ENCODE data around the gene PAF1.

PAF1 gene

DNA sequence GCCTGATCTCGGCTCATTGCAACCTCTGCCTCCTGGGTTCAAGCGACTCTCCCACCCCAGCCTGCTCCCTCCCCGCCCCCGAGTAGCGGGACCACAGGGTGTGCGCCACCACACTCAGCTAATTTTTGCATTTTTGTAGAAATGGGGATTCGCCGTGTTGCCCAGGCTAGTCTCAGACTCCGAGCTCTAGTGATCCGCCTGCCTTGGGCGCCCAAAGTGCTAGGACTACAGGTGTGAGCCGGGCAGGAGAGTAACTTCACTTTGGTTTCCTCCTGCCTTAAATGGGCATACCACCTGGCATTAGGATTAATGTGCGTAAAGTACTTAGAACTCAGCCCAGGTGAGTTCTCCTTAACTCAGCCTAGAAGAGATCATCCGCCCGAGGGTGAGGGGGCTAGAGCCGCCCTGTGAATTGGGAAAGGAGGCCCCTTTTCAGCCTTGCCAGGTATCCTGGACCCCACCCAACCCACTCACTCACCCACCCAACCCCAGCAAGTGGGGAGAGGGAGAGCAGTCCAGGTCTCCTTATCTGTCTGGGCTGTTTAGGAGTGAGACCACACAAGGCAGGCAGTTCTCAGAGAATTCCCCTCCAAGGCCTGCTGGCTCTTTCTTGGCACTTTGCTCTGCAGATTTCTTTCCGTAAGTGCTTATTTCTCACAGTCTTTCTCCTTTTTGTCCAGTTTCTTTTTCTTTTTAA, 14.5 kb upstream of the PAF1 start:
- DNase-seq (ENCODE audit: low spot score): peak; percentile 37

DNA sequence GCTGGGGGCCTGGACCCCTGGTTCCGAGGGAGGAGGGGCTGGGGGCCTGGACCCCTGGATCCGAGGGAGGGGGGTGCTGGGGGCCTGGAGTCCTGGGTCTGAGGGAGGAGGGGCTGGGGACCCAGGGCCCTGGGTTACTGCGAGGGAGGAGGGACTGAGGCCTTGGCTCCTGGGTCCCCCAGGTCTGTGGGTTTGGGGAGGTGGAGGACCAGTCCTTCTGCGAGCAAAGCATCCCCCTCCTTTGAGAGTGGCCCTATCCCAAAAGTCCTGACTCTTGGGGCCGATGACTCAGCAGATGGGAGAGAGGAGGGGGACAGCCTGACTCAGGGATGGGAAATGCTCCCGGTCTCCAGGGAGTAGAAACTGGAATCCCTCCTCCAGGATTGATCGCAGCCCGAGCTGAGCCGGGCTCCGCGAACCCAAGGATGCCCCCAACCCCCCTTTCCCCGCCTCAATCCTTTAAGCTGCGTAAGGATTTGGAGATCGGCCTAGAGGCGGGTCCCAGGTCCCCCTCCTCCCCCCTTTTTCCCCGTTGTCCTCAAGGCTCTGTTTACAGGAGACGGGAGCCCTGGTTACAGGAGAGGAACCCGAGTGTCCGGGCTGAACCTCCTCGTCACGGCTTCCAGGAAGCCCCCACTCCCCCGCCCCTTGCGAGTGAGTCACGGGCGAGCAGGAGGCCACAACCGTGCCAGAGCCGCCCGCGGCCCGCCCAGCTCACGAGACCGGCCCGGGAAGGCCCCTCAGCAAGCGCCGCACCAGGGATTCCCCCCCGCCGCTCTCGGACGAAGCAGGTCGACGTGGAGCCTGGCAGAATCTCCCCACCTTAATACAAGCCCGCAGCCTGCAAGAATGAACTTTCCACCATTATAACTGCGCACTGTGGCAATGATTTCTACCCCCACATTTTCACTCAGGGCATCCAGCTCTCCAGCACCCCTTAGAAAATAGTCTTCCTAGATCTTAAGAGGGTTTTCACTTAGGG, 12.7 kb upstream of the PAF1 start:
- DNase-seq (ENCODE audit: low spot score): peak; percentile 72

DNA sequence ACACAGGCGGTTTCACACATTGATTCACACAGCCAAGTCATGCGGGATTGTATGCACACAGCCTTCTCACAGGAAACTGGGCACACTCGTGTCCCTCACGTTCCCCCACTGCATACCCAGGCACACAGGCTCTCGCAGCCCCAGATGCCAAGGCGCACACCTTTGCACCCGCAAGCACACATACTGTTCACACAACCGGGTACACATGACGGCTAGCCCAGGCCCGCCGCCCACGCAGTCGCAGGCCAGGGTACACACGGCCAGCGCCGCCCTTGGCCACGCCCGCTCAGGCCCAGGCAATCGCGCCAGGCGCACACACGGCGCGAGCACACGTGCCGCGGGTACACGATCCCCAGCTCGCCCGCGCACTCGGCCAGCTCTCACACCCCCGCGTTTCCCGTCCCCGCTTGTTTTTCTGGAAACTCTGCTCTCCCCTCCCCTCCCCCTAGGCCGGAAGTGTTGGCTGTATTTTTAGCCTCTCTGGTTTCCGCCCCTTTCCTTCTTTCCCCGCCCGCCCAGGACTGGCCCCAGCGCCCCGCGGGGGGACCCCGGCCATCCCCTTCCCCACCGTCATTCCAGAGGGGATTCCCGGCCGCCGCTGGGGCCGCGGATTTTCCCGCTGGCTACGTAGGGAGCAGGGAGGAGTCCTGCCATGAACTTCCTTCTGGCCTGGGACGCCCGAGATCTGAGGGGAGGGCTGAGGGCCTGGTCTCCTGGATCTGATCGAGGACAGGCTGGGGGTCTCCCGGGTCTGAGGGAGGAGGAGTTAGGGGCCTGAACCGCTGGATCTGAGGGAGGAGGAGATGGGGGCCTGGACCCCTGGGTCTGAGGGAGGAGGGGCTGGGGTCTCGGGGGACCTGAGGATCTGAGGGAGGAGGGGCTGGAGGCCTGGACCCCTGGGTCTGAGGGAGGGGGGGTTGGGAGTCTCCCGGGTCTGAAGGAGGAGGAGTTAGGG, 11.7 kb upstream of the PAF1 start:
- peak; percentile 78 for DNase-seq (ENCODE audit: low spot score)

DNA sequence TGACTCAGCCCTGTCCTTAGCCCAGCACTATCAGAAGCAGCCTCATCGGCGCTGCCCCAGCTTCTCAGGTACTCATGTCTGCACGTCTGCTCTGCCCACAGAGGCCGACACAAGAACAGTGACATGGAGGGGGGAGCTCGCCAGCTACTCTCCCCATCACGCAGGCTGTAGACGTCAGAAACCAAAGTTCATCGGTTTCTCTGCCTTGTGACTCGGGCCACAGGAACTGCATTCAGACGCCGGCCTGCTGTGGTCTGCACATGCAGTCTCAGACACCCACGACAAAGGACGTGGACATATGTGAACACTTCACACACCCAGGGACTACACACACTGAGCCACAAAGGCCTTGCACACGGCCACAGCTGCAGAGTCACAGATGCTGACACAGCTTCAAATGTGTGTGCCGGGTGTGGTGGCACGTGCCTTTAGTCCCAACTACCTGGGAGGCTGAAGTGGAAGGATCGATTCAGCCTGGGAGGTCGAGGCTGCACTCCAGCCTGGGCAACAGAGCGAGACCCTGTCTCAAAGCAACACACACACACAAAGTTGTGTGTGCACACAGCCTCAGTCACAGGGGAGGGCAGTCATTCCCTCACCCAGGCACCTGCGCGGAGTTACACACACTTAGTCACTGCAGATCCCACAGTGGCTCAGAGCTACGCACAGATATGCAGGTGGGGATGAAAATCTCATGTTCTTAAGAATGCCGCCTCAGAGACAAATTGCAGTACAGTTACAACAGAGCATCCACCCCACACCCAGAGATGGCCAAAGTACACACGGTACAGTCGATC, 10.8 kb upstream of the PAF1 start:
- peak; percentile 84 for DNase-seq (ENCODE audit: low spot score)

DNA sequence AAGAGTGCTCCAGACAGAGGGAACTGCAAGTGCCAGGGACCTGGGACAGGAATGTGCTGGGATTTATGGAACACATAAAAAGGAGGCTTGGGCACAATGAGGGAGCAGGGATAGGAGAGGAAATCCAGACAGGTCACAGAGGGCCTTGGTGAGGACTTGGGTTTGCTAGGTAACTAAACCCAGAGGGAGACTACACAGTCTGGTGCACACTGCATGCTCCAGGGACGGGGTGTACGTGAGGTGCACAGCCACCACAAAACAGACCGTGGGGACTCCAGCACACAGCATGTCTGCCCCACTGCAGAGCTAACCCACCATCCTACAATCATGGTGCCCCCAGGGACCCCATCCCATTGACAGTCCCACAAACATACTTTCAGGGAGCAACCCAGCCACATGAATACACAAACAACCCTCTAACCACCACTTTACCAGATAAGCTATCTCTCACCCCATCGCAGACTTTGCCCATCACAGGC, 10.2 kb upstream of the PAF1 start:
- peak; percentile 45 for DNase-seq (ENCODE audit: low spot score)

DNA sequence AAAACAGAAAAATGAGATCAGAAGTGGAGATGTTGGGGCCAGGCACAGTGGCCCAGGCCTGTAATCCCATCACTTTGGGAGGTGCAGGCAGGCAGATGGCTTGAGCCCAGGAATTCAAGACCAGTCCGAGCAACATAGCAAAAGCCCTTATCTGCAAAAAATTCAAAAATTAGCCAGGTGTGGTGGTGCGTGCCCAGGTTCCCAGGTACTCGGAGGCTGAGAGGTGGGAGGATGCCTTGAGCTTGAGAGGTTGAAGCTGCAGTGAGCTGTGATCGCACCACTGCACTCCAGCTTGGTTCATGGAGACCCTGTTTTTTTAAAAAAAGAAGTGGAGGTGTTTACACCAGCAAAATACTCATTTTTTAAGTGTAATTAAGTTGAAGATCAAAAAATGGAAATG, 9.2 kb upstream of the PAF1 start:
- DNase-seq (ENCODE audit: low spot score): no peak

DNA sequence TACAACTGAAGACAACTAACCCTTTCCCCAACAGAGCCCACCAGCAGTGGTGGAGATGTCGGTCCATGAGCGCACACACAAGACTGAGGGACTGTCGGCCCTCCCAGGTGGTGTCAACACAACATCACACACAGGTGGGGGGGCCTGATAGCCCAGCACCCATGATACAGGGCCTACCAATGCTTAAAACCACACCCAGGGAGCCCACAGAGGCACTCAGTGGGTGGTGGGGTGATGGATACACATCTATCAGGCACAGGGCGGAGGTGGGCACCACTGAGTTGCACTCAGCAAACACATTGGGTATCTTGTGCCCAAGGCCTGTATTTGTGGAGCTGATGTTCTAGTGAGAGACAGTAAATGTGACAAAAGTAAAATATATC, 8.8 kb upstream of the PAF1 start:
- no peak for DNase-seq (ENCODE audit: low spot score)

DNA sequence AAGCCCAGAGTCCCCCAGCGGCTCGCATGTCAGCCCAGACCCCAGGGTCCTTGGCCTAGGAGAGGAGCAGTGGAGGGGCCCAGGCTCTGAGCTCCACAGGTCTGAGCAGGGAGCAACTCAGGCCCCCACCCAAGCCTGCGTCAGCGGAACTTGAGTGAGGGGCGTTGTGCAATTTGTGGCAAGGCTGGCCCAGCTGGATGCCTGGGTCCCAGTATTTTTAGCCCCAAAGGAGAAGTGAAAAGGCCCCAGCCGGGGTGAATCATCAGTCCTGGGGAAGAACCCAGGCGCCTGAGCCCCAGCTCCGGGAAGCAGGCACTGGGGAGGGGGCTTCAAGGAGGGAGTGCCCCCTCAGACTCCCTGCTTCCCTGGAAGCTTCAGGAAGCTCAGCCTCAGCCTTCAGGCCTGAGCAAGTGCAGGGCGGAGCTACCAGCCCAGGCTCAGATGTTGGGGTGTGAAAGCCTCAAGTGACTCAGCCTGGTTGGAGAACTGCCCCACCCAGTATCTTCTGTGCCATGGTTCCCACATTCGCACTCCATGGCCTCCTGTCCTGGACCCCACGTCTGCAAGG, 7.5 kb upstream of the PAF1 start:
- DNase-seq (ENCODE audit: low spot score): peak; percentile 38

DNA sequence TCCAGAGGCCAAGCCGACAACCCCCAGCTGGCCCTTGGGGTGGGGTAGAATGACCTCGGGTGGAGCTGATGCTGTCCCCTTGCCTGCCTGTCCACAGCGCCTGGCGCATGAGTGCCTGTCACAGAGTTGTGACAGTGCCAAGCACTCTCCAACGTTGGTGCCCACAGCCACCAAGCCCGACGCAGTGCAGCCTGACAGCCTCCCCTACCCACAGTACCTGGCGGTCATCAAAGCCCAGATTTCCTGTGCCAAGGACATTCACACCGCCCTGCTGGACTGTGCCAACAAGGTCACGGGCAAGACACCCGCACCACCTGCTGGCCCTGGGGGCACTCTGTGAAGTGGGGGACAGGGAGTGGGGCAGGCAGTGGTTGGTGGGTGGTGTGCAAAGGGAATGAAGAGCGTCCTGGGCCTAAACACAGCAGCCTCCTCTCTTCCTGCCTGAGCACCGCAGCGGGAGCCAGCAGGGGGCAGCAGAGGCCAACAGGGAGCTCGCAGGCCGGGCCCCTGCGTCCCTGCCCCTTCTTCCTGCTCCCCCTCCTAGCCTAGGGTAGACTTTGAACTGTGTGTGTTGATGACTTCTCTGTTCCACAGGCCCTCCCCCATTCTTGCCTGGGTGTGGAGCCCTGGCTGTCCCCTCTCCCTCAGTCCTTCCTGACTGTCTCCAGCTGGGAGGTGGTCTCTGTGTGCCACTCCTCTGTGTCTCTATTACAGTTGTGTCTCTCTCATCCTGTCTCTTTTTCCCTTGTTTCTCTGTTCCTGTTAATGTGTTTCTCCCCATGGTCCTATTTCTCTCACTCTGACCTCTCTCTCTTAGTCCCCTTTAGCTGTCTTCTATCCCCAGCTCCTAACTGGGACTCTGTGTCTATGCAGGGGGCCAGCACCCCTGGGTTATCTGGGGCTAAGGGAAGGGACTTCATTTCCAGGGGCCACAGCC, 6.7 kb upstream of the PAF1 start:
- peak; percentile 92 for DNase-seq (ENCODE audit: low spot score)

DNA sequence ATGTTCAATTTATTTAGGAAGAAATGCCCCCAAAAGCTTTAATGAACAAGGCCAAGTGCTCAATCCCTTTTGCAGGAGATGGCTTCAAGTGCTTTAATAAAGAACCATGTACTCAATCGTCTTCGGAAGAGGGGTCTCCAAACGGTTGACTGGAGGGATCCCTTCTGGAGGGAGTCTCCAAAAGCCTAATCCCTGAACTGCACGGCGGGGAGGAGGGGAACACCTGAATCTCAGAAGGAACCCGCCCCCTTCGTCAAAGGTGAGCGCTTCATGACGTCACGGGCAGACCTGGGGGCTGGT, 505 bp downstream of the PAF1 start:
- no peak for DNase-seq (ENCODE audit: low spot score)

DNA sequence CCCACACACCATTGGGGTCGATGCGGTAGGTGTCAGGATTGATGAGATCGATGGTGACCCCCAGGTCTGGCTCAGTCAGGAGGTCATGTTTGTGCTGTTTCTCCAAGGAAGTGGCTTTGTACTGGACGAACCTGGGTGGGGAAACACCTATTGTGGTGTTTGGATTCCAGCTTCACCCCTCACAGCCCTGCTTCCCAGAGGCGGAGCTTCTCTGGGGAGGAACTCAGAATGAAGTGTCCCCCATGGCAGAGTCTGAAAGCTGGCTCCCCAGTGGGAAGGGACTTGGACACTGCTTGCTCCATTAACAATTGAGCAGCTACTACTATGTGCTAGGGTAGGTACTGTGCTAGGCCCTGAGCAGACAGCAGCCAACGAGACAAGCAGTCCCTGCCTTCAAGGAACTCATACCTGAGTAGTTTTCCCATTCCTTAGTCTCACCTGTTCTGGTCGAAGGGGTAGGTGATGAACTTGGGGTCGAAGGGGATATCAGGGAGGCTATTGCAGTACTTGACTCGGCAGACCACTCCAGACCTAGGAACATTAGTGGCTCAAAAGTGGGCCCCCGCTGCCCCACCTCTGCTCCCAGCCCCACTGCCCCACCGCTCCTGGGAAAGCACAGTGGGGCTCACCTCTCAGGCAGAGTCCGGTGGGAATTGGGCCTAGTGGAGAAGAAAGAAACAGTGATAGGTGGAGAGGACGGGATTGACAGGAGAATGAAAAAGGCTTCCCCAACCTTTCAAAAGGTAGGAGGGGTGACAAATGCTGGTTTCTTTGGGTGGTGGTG, 1.1 kb downstream of the PAF1 start:
- no peak for DNase-seq (ENCODE audit: low spot score)

DNA sequence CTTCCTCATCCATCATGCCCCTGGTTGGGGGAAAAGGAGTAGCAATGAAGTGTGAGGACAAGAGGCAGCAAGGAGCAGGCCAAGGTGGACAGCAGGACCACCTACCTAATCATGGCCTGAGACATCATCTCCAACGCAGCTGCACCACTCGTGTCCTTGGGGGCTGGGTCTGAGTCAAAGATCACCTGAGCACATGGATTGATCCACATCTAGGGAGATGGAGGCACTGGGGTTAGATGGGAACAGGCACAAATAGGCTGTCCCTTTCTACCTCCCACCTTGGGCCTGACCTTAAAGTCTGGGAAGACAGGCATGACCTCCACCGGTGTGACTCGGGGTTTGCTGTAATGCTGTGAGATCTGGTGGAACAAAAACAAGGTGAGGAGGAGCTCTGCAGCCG, 2.2 kb downstream of the PAF1 start:
- no peak for DNase-seq (ENCODE audit: low spot score)

DNA sequence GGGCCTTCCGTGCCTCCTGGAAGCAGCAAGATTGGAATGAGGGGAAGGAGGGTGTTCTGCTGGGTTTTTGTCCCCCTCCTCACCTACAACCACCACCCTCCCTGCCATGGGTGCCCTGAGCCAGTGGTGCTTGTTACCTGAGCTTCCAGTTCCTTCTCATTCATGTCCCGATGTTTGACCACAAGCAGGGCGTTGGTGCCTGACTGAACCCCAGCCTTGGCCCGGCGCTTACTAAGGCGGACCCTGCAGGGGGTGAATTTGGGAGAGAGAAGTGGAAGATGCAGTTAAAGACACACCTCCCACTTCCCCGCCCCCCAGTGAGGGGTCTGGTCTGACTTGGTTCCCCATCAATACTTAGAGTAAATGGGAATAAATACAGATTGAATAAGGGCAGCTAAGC, 4.3 kb downstream of the PAF1 start:
- no peak for DNase-seq (ENCODE audit: low spot score)

DNA sequence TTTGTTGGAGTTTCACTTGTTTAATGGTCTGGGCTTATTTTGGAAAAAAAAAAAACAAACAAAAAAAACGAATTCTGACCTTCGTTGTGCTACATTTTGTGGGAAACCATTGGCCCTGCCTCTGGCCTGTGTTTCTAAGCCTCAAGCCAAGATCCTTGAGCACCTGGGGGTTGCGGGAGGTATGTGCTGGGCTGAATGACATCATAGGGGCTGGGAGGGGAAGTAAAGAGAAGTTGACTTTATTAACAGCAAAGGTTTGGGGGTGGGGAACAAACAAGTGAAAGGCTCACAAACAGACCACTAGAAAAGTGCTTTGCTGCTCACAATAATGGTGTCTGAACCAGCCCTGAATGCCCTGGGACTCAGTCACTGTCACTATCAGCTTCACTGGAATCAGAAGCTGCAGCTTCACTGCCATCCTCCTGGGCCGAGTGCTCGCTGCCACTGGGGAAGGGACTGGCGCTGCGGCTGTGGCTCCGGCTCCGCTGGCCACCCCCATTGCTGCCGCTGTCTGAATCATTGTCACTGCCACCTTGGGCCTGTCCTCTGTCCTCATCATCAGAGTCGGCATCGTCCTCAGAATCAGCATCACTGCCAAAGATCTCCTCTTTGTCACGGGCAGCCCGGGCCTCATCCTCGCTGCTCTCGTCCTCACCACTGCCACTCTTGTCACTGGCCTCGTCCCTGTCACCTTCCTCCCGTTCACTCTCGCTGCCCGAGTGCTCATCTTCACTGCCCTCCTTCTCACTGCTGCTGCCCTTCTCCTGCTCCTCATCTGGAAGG, 5.1 kb downstream of the PAF1 start:
- DNase-seq (ENCODE audit: low spot score): no peak

DNA sequence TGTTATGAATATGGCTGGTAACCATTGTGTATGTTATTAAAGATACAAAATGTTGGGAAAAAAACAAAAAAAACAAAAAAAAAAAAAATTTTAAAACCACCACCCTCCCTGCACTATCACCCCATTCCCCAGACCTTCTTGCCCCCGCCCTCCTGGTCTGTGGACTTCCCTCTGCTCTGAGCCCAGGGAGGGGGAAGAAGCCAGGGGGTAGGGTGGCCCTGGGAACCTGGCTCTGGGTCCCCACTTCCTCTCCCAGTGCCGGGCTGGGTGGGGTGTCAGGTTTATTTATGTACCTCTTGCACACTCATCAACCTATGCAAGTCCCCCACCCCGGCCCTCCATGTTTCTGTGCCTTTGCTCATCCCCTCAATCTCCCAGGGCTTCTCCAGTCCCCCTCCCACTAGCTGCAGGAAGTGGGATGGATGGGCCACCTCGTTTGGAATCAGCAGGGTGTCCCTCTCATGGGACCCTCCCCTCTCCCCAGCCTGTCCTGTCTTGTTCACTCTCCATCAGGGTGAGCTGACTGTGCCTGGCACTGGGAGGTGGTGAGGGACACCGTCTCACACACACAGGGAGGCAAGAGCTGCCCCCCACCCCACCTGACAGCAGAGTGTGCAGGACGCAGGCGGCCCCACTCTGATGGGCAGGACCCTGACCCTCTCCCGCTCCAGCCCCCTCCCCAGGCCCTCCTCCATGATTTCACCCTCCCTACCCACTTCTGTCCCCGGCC, 5.9 kb downstream of the PAF1 start:
- DNase-seq (ENCODE audit: low spot score): no peak

DNA sequence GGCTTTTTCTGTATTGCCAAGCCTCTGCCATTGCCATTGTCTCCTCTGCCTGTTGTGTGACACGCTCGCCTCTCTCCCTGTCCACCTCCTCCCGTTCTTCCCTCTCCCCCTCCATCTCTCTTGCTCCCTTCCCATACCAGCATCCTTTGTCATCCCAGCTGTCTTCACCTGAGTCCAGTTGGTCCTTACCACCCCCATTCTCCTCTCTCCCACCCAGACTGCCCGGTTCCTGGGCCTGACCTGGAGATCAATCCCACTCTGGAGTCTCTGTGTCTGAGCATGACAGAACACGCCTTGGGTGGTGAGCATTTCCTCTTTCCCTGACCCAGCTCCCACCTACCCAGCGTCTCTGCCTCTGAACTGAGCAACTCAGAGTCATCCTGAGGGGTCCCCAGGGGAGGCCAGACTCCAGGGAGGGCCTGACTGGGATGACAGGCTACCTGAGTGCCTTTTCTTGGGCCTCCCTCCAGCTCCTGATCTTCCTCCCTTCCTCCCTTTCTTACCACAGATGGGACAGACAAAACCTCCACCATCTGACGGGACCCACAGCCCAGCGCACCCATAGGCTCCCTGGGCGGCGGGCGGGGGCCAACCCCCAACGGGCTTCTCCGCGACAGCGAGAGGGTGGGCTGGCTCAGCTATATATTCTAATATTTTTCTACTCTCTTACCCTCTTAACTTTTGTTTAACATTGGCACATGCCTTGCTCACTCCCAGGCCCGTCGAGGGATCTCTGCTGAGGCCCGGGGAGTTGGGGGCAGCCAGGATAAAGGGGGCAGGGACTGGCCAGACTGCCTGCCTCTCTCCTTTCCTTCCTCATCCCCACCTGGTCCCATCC, 7.7 kb downstream of the PAF1 start:
- DNase-seq (ENCODE audit: low spot score): no peak

All from NAMALWA (cell line).